ENCODE measurements around the gene RNF144A. TPM values are rescaled to one million over a fixed set of nuclear protein-coding genes. Genes with fewer than 3 reads are reported as not detected.

Gene RNF144A
- total RNA-seq, 4 donors from 2014 or later, result 9.1 to 16.5 (median 13.9) TPM

DNA sequence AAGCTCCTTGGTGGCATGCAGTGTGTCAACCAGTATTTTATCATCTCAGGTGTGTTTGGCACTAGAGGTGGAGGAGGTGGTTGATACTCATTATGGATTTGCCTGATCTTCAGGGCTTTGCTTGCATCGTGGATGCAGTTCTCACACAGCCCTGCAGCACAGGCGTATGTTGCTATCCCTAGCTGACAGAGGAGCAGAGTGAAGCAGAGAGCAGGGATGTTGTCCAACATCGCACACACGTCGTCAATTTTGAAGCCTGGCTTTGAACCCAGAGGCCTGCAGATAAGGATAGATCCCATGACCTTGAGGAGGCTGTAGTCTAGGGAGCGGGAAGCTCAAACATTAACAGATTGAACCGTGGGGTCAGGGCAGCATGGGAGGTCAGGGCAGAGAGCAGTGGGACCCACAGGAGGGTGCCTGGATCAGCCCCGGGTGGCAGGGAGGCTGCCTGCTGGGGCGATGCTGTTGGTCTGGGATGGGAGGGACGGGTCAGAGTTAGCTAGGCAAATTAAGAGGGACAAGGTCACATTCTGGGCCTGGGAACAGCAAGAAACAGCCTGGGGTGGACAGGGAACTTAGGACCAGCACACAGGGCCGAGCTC lies 4.2 kb downstream of the RNF144A start:
- peaks cover 0 to 10% (median 0%) of the 10 kb centered on the region in 4 donors for H3K4me1 ChIP-seq
- TF ChIP-seq, protein P1, sequence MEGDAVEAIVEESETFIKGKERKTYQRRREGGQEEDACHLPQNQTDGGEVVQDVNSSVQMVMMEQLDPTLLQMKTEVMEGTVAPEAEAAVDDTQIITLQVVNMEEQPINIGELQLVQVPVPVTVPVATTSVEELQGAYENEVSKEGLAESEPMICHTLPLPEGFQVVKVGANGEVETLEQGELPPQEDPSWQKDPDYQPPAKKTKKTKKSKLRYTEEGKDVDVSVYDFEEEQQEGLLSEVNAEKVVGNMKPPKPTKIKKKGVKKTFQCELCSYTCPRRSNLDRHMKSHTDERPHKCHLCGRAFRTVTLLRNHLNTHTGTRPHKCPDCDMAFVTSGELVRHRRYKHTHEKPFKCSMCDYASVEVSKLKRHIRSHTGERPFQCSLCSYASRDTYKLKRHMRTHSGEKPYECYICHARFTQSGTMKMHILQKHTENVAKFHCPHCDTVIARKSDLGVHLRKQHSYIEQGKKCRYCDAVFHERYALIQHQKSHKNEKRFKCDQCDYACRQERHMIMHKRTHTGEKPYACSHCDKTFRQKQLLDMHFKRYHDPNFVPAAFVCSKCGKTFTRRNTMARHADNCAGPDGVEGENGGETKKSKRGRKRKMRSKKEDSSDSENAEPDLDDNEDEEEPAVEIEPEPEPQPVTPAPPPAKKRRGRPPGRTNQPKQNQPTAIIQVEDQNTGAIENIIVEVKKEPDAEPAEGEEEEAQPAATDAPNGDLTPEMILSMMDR (IDR thresholded peaks at IDR 0.05), result no peak
- TF ChIP-seq POLR2A (IDR thresholded peaks at IDR 0.05), result no peak
- H3K9me3 ChIP-seq, result peaks cover 0 to 3% (median 0%) of the 10 kb centered on the region in 4 donors
- no peaks in the 10 kb centered on the region for H3K27me3 ChIP-seq
- H3K36me3 ChIP-seq, result no peaks in the 10 kb centered on the region
- no peak overlapping the region for H3K4me3 ChIP-seq
- H3K27ac ChIP-seq, result no peak overlapping the region
- DNase-seq, result no peak

DNA sequence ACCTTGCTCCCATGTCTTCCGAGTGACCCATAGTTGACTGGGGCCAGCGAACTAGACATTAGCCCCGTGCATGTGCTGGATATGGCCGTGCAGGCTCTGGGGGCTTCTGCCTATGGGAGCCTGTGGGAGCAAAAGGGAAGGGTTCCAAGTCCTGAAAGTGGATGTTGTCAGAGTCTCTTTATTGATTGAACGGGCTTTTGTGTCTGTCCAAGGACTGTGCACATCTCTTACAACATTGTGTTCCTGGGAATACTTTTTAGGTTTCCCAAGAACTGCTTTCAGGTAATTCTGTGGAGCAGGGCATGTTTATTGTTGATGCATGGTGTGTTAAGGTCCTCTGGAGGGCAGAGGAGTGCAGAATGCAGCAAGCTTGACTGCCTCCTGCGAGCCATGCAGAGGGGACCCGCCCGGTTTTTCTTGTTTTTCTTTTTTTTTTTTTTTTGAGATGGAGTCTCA lies 5.0 kb downstream of the RNF144A start:
- Histone ChIP-seq H3K4me1 (peaks cover 0 to 5% (median 0%) of the 10 kb centered on the region in 4 donors), H3K4me3 (no peak overlapping the region), H3K27me3 (no peaks in the 10 kb centered on the region), H3K27ac (no peak overlapping the region), H3K9me3 (peaks cover 0 to 3% (median 0%) of the 10 kb centered on the region in 4 donors), H3K36me3 (no peaks in the 10 kb centered on the region)
- TF ChIP-seq, protein P1 (IDR thresholded peaks at IDR 0.05), result no peak
- TF ChIP-seq POLR2A (IDR thresholded peaks at IDR 0.05), result no peak
- DNase-seq, result no peak

DNA sequence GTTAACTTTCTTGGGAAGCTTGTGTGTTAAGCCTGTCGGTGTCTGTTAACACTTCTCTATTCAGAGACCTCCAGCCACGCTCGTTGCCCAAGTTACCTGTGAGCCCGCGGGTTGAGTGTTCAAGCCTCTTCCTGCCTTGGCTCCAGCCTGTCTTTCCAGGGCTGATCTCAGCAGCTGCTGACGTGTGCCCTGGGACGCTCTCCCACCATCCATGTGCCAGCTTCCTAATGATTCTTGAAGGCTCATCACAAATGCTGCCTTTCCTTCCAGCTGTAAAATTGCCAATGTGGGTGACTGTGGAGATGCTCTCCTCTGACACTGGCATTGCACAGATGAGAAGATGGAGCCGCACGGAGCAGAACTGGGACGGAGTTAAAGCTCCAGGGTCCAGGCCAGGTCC lies 6.1 kb downstream of the RNF144A start:
- no peaks in the 10 kb centered on the region for H3K36me3 ChIP-seq
- TF ChIP-seq, protein P1 (IDR thresholded peaks at IDR 0.05), result no peak
- no peak for TF ChIP-seq POLR2A (IDR thresholded peaks at IDR 0.05)

DNA sequence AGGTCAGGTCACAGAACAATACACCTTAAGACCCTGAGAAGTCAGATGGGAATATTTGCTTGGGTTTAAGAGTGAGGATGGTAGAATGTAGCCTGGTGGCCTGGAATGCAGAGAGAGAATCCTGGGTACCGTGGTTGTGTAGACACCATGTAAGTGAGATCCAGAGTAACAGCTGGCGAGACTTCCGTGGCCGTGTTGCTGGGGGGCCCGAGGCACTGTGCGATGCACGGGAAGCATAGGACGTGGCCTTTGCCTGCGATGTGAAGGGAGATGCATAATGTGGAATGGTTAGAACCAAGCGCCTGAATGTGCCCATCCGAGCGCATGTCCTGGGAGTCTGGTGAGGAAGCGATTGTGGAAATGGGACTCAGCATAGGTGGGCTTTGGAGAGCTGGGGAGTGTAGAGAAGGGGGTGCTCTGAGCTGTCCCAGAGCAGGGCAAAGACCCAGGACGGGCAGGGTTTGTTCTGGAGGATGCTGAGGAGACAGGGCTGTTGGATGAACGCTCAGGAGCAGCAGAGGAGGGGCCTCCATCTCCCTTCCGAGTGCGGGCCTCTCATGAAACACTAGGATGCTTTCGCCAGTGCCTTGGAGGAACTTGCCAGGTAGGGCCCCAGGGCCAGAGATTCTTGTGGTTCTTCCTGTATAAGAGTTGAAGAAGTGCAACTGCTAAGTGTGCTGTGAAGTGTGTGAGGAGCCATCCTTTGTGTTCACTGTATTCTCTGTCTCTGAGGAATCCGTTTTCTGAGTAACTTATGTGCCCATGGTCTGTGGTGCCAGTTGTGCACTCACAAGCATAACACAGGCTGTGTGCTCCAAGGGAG lies 7.1 kb downstream of the RNF144A start:
- Histone ChIP-seq H3K27me3 (no peaks in the 10 kb centered on the region), H3K4me3 (no peak overlapping the region), H3K4me1 (no peaks in the 10 kb centered on the region), H3K27ac (no peak overlapping the region), H3K36me3 (no peaks in the 10 kb centered on the region), H3K9me3 (no peaks in the 10 kb centered on the region)
- no peak for DNase-seq
- no peak for TF ChIP-seq POLR2A (IDR thresholded peaks at IDR 0.05)
- TF ChIP-seq, protein P1 (IDR thresholded peaks at IDR 0.05), result no peak

More for the DNA sequence above, 6.1 kb downstream of the RNF144A start:
- H3K4me1 ChIP-seq, result no peaks in the 10 kb centered on the region
- H3K9me3 ChIP-seq, result peaks cover 0 to 3% (median 0%) of the 10 kb centered on the region in 4 donors
- H3K4me3 ChIP-seq, result no peak overlapping the region
- H3K27ac ChIP-seq, result no peak overlapping the region
- no peaks in the 10 kb centered on the region for H3K27me3 ChIP-seq
- no peak for DNase-seq

DNA sequence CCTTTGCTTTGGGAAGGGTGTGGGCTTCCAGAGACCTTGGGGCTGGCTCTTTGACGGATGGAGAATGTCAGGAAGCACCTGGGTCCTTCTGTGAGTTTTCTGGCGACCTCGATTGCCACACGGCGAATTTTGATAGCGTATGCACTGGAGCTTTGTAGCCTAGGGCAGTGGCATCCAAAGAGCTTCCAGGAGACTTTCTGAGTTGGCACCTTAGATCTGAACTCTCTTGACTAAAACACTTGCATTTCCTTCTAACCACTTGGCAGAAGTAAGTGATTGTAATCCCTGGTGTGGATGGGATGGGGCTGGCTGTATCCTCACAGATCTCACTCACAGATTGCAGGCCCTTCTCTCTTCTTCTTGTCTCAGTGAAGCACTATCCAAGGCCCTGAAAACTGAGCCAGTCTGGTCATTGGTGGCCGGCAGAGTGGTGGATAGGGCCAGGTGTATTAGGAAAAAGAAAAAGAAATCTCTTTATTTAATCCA lies 7.8 kb downstream of the RNF144A start:
- Histone ChIP-seq H3K36me3 (no peaks in the 10 kb centered on the region), H3K4me3 (no peak overlapping the region), H3K4me1 (no peaks in the 10 kb centered on the region), H3K9me3 (no peaks in the 10 kb centered on the region), H3K27ac (no peak overlapping the region), H3K27me3 (no peaks in the 10 kb centered on the region)
- no peak for DNase-seq
- no peak for TF ChIP-seq POLR2A (IDR thresholded peaks at IDR 0.05)
- TF ChIP-seq, protein P1 (IDR thresholded peaks at IDR 0.05), result no peak

All from Peyer's patch (tissue), 4 donors.